Activated CD8-positive, alpha-beta T cell treated with anti-CD3 and anti-CD28 coated beads for 36 hours (primary cell): Measurements from ENCODE around the gene GORASP1. TPM values are rescaled to one million over a fixed set of nuclear protein-coding genes. Genes with fewer than 3 reads are reported as not detected.

ENCODE experiments used
- ATAC-seq: fragments of 200-7000 bp; cut with Tn5 transposase; one replicate; pipeline ENCODE4 v1.10.0; 2021; ENCODE audit warnings: mild to moderate bottlenecking, moderate library complexity
- CTCF ChIA-PET: fragments of 350-600 bp; sonication (Branson Sonifier 250); formaldehyde crosslinking; loops from one replicate; lab custom pipeline; 2021; ENCODE audit warnings: antibody characterized with exemption; lab: Charles Lee
- POLR2A ChIA-PET: fragments of 350-600 bp; sonication (Branson Sonifier 250); formaldehyde crosslinking; loops from one replicate; lab custom pipeline; 2021; ENCODE audit warnings: antibody characterized with exemption; lab: Charles Lee
- DNase-seq: peaks from one replicate; pipeline ENCODE4 v3.0.0-alpha.2; 2020
- H3K27ac Mint-ChIP-seq: one replicate; pipeline ENCODE4 v1.8.0; 2021; ENCODE audit warnings: mild to moderate bottlenecking, mixed read lengths
- H3K27me3 Mint-ChIP-seq: one replicate; pipeline ENCODE4 v1.8.0; 2021; ENCODE audit warnings: mixed read lengths
- H3K36me3 Mint-ChIP-seq: one replicate; pipeline ENCODE4 v1.8.0; 2021; ENCODE audit warnings: low read depth, mixed read lengths
- H3K4me1 Mint-ChIP-seq: one replicate; pipeline ENCODE4 v1.8.0; 2021; ENCODE audit warnings: low read depth, mixed read lengths
- H3K4me3 Mint-ChIP-seq: one replicate; pipeline ENCODE4 v1.8.0; 2021; ENCODE audit warnings: mild to moderate bottlenecking, moderate library complexity, mixed read lengths
- H3K9me3 Mint-ChIP-seq: one replicate; pipeline ENCODE4 v1.8.0; 2021; ENCODE audit warnings: mixed read lengths
- CTCF ChIP-seq: fragments of 200-600 bp; IDR thresholded peaks from one replicate; pipeline ENCODE4 v1.8.0; 2022; ENCODE audit warnings: antibody characterized with exemption, mild to moderate bottlenecking
- intact Hi-C: fragments of 100-400 bp; cut with micrococcal nuclease; formaldehyde crosslinking; loops from one replicate; pipeline ENCODE4 v1.10.0; 2022
- total RNA-seq, 2 experiments: library from RNA; stranded (reverse); gene quantifications; one replicate each; pipeline ENCODE4 v1.2.3, GENCODE V29; 2021

The GORASP1 gene
- total RNA-seq, 2 experiments from 2014 or later = 16.2 to 18.3 TPM

GRCh38 chr3:39102504-39103323 lies 4.7 kb downstream of the GORASP1 start:
- TF ChIP-seq CTCF = no peak
- H3K27ac Mint-ChIP-seq = no peak overlapping the region
- H3K9me3 Mint-ChIP-seq = no peaks in the 10 kb centered on the region
- DNase-seq (no peak), ATAC-seq (no peak)
- POLR2A ChIA-PET = interaction anchor here (0.7 kb wide), 1 partner anchor 309 kb away, joined by 3 read pairs; no protein-coding TSS in a partner anchor
- H3K4me3 Mint-ChIP-seq = no peak overlapping the region
- H3K27me3 Mint-ChIP-seq = no peaks in the 10 kb centered on the region
- H3K36me3 Mint-ChIP-seq = no peaks in the 10 kb centered on the region
- CTCF ChIA-PET = interaction anchor here (0.7 to 2.7 kb wide), 5 partner anchors 24 to 611 kb away, joined by 3 to 16 read pairs (median 3); no protein-coding TSS in a partner anchor
- intact Hi-C loops = no loop called here
- peaks cover 26% of the 10 kb centered on the region for H3K4me1 Mint-ChIP-seq

DNA sequence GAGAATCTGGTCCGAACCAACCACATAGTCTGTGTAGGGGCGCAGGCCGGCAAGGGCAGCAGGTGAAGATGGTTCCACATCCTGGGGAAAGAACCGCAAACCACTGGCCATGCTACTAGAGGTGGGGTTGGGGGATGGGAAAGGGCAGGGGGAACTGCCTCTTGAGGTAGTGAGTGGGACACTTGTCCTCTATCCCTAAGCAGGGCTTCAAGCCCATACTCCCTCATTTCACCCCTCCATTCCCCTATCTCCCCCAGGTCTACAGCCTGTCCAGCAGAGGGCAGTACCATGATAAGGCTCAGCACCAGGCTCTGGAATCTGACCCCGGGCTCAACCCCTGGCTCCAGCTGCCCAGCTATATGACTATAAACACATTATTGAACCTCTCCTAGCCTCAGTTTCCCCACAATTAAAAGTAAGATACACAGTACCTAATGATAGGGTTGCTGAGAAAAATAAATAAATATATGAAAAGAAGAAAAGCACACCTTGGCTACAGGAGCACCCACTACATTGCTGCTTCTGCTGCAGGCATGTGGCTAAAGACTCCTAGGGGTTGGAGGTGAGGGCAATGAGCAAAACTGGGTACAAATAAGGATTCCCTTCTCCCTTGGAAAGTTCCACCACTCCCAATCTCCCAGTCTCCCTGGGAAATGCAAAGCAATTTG lies 6.3 kb downstream of the GORASP1 start:
- H3K4me1 Mint-ChIP-seq = peaks cover 19% of the 10 kb centered on the region
- no peaks in the 10 kb centered on the region for H3K27me3 Mint-ChIP-seq
- intact Hi-C loops = no loop called here
- no peaks in the 10 kb centered on the region for H3K9me3 Mint-ChIP-seq
- DNase-seq (peak; percentile 62), ATAC-seq (peak; percentile 80)
- peak; percentile 85 for TF ChIP-seq CTCF
- no peak overlapping the region for H3K27ac Mint-ChIP-seq
- H3K36me3 Mint-ChIP-seq = peaks cover 5% of the 10 kb centered on the region
- ChIA-PET CTCF (interaction anchor here (0.5 to 2.7 kb wide), 9 partner anchors 15 to 191 kb away, joined by 3 to 16 read pairs (median 4); no protein-coding TSS in a partner anchor), POLR2A (no interaction called here)
- no peak overlapping the region for H3K4me3 Mint-ChIP-seq

GRCh38 chr3:39100500-39100886 lies 6.9 kb downstream of the GORASP1 start:
- POLR2A ChIA-PET = no interaction called here
- TF ChIP-seq CTCF = no peak
- Mint-ChIP-seq H3K9me3 (no peaks in the 10 kb centered on the region), H3K36me3 (peaks cover 5% of the 10 kb centered on the region), H3K27ac (no peak overlapping the region), H3K27me3 (no peaks in the 10 kb centered on the region), H3K4me1 (peaks cover 12% of the 10 kb centered on the region), H3K4me3 (no peak overlapping the region)
- intact Hi-C loops = no loop called here
- DNase-seq (no peak), ATAC-seq (no peak)
- CTCF ChIA-PET = interaction anchor here (1.0 to 2.7 kb wide), 5 partner anchors 16 to 191 kb away, joined by 3 to 16 read pairs (median 4); no protein-coding TSS in a partner anchor

DNA sequence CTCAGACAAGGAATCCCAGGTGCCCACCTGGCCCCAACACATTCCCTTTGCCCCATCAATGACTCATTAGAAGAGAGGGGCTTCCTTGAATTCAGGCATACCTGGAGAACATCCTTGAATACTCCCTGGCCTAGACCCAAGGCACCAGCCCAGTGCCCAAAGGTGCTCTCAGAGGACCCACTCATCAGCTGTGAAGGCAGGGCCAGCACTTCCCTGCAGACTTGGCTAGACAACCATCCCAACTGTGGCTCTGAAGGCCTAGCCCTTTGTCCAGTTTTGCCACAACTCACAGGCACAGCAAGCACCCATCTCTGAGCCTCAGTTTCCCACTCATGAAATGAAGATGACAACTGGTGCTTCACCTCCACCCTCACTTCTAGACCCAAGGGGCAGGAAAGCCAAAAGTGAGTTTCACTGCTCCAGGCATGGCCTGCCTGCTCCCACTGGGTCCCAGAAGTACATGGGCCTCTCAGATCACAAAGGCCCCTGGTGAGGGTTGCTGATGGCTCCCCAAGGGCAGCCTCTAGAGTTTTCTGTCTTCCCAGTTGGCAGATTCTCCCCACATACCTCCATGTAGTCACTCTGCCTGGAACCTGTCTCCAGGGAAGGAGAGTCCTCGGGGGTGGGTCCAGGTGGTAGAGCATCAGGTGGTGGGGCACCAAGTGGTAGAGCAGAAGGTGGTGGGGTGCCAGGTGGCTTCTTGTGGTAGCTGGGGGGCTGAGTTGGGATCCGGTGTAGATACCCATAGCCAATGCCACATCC lies 7.5 kb downstream of the GORASP1 start:
- ChIA-PET POLR2A (interaction anchor here (0.6 kb wide), 1 partner anchor 1934 kb away, joined by 3 read pairs; no protein-coding TSS in a partner anchor), CTCF (interaction anchor here (1.1 to 2.7 kb wide), 3 partner anchors 89 to 192 kb away, joined by 3 to 16 read pairs (median 5); no protein-coding TSS in a partner anchor)
- no peak for TF ChIP-seq CTCF
- peaks cover 7% of the 10 kb centered on the region for H3K4me1 Mint-ChIP-seq
- DNase-seq (no peak), ATAC-seq (no peak)
- H3K27me3 Mint-ChIP-seq = no peaks in the 10 kb centered on the region
- intact Hi-C loops = no loop called here
- H3K27ac Mint-ChIP-seq = peak overlapping the region; percentile 20
- H3K9me3 Mint-ChIP-seq = no peaks in the 10 kb centered on the region
- H3K36me3 Mint-ChIP-seq = peaks cover 9% of the 10 kb centered on the region
- no peak overlapping the region for H3K4me3 Mint-ChIP-seq
